ENCODE measurements around the gene FOXRED1. TPM values are rescaled to one million over a fixed set of nuclear protein-coding genes. Genes with fewer than 3 reads are reported as not detected.
A peak's percentile ranks its signal among the peaks of the same experiment; 100 is the strongest.

FOXRED1 gene
- total and polyA plus RNA-seq, 2 of the 13 experiments (the other 11 are each of a cell fraction or from before 2014, with no cell fraction given) = 29.6 to 42.9 TPM

- POLR2A ChIA-PET = no interaction called here
- in situ Hi-C loops (cut with HindIII; ENCODE audit: extremely low pct_ligation_motif_present, low pct_unique_long_range_greater_than_20kb) = no loop called here
- CTCF ChIA-PET (ENCODE audit: low intra/inter-chr PET ratio, low total read pairs) = no interaction called here
Observed at GRCh38 chr11:126226334-126227084, 42.4 kb upstream of the FOXRED1 start.

DNA sequence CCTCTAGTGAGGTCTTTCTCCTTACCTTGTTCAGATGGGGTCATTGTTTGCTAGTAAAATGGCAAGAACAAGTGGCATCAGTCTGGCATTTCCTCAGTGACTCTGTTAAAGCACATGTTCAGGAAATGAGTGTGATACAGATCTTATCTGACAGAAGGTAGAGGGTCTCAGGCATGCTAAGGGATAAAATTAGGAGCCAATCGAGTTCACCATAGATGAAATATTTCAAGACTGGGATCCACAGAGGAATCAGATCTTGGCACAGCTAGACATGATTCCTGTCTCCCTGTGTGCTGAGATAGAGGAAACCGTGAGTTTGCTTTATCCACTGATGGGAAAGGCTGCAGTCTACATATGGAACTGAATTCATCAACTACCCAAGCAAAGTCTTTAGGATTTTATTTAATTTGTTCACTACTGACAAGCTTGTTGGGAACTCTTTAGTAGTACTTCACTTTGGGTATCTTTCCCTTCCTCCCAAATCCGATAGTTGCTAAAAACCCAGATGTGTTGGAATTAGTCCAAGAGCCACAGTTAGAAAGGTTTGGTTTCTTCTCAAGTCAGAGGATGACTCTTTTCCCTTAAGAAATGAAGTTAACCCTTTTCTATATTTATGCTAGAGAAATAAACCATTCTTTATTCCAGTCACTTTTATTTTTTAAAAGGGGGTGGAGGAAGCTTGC lies 39.0 kb upstream of the FOXRED1 start:
- H3K27me3 ChIP-seq (ENCODE audit: control insufficient read depth in 1 of 2, insufficient read depth in 2 of 2, low read length in 2 of 2) = no peaks in the 10 kb centered on the region
- POLR2A ChIA-PET = no interaction called here
- TF ChIP-seq ZNF567 (CRISPR knock-in tag; IDR thresholded peaks at IDR 0.05; ENCODE audit: borderline replicate concordance) (no peak), SMC3 (IDR thresholded peaks at IDR 0.05; ENCODE audit: low read length) (no peak), RFX5 (IDR thresholded peaks at IDR 0.05; ENCODE audit: low read depth, low read length) (no peak), HOXA3 (CRISPR knock-in tag; IDR thresholded peaks at IDR 0.05) (no peak)
- TF ChIP-seq, protein P1, sequence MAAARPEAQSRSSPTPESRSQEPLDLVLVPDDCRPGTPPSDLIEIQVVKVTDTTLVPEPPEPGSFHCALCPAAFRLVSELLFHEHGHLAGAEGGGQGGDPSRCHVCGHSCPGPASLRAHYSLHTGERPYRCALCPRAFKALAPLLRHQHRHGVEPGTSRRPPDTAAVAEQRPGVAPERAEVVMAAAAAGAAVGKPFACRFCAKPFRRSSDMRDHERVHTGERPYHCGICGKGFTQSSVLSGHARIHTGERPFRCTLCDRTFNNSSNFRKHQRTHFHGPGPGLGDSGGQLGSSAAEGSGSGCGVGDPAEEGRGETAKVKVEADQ (CRISPR knock-in tag; IDR thresholded peaks at IDR 0.05; ENCODE audit: borderline replicate concordance) = no peak

More at GRCh38 chr11:126226334-126227084, 42.4 kb upstream of the FOXRED1 start:
- H3K9ac ChIP-seq (ENCODE audit: insufficient read depth, low read depth, low read length) = no peak overlapping the region
- intact Hi-C loops (cut with micrococcal nuclease; ENCODE audit: unreplicated experiment) = no loop called here
- DNase-seq (ENCODE audit: low spot score) = no peak
- no peaks in the 10 kb centered on the region for H3K9me3 ChIP-seq (ENCODE audit: low read length)
- 96% methylated on average over 11 of the region's 15 CpGs for WGBS (ENCODE audit: low lambda C conversion rate)
- H4K20me1 ChIP-seq (ENCODE audit: insufficient read depth, low read length) = no peaks in the 10 kb centered on the region
- H3K36me3 ChIP-seq (replicated peaks in 1 of 2; ENCODE audit: control insufficient read depth in 1 of 2, insufficient read depth in 2 of 2, low read length in 2 of 2) = peaks cover 0 to 14% of the 10 kb centered on the region in 2 experiments; a peak in 2 of 5 replicates
- no peak overlapping the region for H2AFZ ChIP-seq (ENCODE audit: low read length)
- FAIRE-seq = no peak
- H3K27me3 ChIP-seq (ENCODE audit: control insufficient read depth in 1 of 2, insufficient read depth in 2 of 2, low read length in 2 of 2) = no peaks in the 10 kb centered on the region
- no peak overlapping the region for H3K27ac ChIP-seq (ENCODE audit: extremely low read length, insufficient read depth, low read length)
- H3K4me1 ChIP-seq (ENCODE audit: insufficient read depth, low read length) = no peaks in the 10 kb centered on the region
- BruUV-seq (replicated peaks) = no TSS peak
- no peak for ATAC-seq
- no peak overlapping the region for H3K4me2 ChIP-seq (ENCODE audit: low read depth, low read length)
- peaks cover 21% of the 10 kb centered on the region for H3K79me2 ChIP-seq (ENCODE audit: insufficient read depth, low read length)
- TF ChIP-seq ZNF138 (CRISPR knock-in tag; IDR thresholded peaks at IDR 0.05; ENCODE audit: low read depth) (no peak), ZSCAN22 (CRISPR knock-in tag; IDR thresholded peaks at IDR 0.05) (peak; percentile 53; the same call in 1 of the 2 replicates), GPN1 (CRISPR knock-in tag; IDR thresholded peaks at IDR 0.05; ENCODE audit: borderline replicate concordance) (no peak)
- no peak overlapping the region for H3K4me3 ChIP-seq (replicated peaks in 1 of 3; ENCODE audit: insufficient read depth in 1 of 3, low read depth in 2 of 3, low read length in 3 of 3)

More for the DNA sequence above, 39.0 kb upstream of the FOXRED1 start:
- ATAC-seq (no peak), FAIRE-seq (no peak), DNase-seq (ENCODE audit: low spot score) (no peak)
- H3K4me2 ChIP-seq (ENCODE audit: low read depth, low read length) = no peak overlapping the region
- H3K27ac ChIP-seq (ENCODE audit: extremely low read length, insufficient read depth, low read length) = no peak overlapping the region
- no peak overlapping the region for H3K4me3 ChIP-seq (replicated peaks in 1 of 3; ENCODE audit: insufficient read depth in 1 of 3, low read depth in 2 of 3, low read length in 3 of 3)
- no peak overlapping the region for H3K9ac ChIP-seq (ENCODE audit: insufficient read depth, low read depth, low read length)
- no peak overlapping the region for H2AFZ ChIP-seq (ENCODE audit: low read length)
- CTCF ChIA-PET (ENCODE audit: low intra/inter-chr PET ratio, low total read pairs) = no interaction called here
- no TSS peak for BruUV-seq (replicated peaks)
- no peaks in the 10 kb centered on the region for H3K4me1 ChIP-seq (ENCODE audit: insufficient read depth, low read length)
- in situ Hi-C loops (cut with HindIII; ENCODE audit: extremely low pct_ligation_motif_present, low pct_unique_long_range_greater_than_20kb) = no loop called here
- peaks cover 3% of the 10 kb centered on the region for H3K79me2 ChIP-seq (ENCODE audit: insufficient read depth, low read length)
- H3K36me3 ChIP-seq (replicated peaks in 1 of 2; ENCODE audit: control insufficient read depth in 1 of 2, insufficient read depth in 2 of 2, low read length in 2 of 2) = peaks cover 0 to 14% of the 10 kb centered on the region in 2 experiments; a peak in 2 of 5 replicates
- WGBS (ENCODE audit: low lambda C conversion rate) = 98% methylated on average over 3 of the region's 3 CpGs
- intact Hi-C loops (cut with micrococcal nuclease; ENCODE audit: unreplicated experiment) = no loop called here
- no peaks in the 10 kb centered on the region for H3K9me3 ChIP-seq (ENCODE audit: low read length)
- H4K20me1 ChIP-seq (ENCODE audit: insufficient read depth, low read length) = no peaks in the 10 kb centered on the region

Data from HepG2 (cell line).